Measurements from ENCODE around the gene KCTD2.
"Not testable (repeated sequence)": the region's sequence is repeated elsewhere in the genome, so short reads cannot be mapped to it uniquely, and the experiment has no call there.

The KCTD2 gene

DNA sequence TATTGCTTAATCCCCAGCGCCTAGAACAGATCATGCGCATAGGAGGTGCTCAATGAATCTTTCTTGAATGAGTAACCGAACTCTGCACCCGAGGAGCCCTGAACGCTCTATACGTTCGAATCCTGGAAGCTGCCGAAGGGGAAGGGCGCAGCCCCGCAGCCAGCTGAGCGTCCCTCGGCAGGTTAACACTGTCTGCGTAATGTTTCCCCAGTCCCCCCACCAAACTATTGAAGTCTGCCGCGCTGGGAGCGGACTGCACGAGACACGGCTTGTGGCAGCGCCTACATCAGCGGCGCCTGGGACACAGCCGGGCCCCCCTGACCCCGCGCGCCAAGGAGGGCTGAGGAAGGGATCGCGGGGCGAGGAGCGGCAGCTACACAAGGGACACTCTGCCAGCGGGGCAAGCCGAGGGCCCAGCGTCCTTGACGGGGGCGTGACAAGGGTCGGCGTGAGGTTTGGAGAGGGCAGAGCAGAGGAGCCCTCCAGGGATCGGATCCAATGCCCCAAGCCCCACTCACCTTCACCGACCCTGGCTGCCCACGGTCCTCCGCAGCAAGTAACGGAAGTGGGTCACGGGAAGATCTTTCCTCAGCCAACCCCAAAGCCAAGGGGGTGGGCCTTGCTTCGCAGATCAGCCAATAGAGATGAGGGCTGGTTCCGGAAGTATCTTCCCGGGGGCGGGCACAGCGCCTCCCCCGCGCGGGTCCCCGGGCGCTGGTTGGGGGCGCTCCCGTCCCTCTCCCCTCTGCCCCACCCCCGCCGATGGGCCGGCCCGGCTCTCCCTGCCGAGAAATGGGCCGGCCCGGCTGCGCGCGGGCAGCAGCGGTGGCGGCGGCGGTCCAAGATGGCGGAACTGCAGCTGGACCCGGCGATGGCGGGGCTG lies at the start of gene KCTD2, which contains the start of gene ATP5PD:
Gene KCTD2, plus strand, starts transcription at position 819 of the 883 bp plus-strand sequence. Its CDS starts 26 bp downstream, at position 845.
Gene ATP5PD, minus strand, starts transcription at position 563 of the 883 bp plus-strand sequence. CDS start 4,319 bp downstream, outside the sequence.
- DNase-seq (ENCODE audit: low spot score): peak; percentile 97

DNA sequence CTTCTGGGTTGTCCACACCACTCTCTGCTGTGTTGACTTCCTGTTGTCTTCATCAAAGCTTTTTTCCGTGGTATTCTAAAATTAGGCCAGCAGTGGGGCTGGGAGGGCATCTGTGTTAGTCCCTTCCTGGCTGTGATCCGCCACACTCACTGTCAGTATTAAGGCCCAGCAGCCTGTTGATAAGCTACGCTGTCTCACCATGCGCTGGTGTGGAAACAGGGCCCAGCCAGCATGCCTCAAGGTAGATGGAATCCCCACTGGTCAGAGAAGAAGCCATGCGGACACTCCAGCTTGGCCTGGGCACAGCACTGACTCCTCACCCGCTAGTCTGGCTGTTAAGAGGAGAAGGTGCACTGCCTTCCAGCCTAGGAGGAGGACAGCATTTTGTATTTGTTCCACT lies 48.2 kb upstream of the KCTD2 start:
- no peak for DNase-seq (ENCODE audit: low spot score)

GRCh38 chr17:74999523-74999922 lies 47.5 kb upstream of the KCTD2 start:
- DNase-seq (ENCODE audit: low spot score): no peak

DNA sequence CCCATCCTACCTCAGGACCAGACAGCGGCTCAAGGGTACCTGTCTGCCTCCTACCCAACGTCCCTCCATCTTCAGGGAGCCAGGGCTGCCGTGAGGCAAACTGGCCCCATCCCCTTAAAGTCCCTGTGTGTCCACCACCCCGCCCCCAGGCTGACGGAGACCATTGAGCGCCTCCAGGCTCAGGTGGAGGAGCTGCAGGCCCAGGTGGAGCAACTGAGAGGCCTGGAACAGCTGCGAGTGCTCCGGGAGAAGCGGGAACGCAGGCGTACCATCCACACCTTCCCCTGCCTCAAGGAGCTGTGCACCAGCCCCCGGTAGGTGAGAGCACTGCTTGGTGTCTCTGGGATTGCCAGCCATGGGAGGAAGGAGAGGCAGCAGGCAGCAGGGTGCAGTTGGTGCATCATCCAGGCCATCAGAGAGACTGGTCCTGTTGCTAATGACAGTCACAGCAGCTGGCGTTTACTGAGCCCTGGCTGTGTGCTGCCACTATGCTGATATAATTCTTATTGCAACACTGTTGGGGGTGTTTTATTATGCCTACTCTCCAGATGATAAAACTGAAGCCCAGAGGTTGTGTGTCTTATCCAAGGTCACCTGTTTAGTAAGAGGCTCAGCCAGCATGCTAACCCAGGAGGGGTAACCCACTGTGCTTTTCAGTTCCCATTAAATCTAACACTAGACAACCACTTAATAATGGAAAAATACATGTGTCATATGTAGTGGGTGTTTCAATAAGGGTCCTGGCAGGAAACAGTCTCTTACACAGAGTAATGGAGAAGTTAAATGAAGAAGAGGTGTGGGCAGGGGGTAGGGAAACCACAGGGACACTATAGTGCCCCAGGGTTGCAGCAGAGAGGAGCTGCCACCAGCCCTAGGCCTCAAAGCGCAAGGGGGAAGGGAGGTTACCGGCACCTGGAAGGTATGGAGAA lies 44.8 kb upstream of the KCTD2 start:
- no peak for DNase-seq (ENCODE audit: low spot score)

GRCh38 chr17:75003070-75003956 lies 43.7 kb upstream of the KCTD2 start:
- peak; percentile 39 for DNase-seq (ENCODE audit: low spot score)

- DNase-seq (ENCODE audit: low spot score): no peak
These were observed 43.1 kb upstream of the KCTD2 start for GRCh38 chr17:75003957-75004355.

GRCh38 chr17:75004371-75004770 lies 42.7 kb upstream of the KCTD2 start:
- DNase-seq (ENCODE audit: low spot score): no peak

GRCh38 chr17:75005291-75005690 lies 41.7 kb upstream of the KCTD2 start:
- no peak for DNase-seq (ENCODE audit: low spot score)

DNA sequence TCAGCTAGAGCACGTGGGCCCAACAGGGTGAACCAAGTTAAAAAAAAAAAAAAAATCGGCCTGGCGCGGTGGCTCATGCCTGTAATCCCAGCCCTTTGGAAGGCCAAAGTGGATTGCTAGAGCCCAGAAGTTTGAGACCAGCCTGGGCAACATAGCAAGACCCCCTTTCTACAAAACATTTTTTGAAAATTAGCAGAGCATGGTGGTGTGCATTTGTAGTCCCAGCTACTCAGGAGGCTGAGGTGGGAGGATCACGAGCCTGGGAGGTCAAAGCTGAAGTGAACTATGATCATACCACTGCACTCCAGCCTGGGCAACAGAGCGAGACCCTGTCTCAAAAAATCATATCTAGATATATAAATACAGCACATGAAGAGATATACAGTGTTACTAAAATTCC lies 40.9 kb upstream of the KCTD2 start:
- DNase-seq (ENCODE audit: low spot score): not testable (repeated sequence)

DNA sequence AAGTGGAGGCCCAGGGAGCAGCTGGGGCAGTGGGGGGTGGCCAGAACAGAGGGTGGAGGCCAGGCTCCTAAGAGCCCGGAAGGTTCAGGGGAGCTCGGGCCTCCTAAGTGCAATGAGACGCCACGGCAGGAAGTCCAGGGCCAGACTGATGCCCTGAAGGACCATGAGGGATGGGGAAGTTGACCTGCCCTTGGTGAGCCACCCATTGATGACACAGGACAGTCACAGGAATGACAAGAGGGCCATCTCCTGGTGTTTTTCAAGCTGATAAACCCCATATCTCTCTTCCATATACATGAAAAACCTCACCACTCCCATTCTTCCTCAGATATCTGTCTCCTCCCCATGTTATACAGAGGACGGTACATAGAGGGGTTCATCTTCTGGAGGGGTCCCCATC lies 40.4 kb upstream of the KCTD2 start:
- no peak for DNase-seq (ENCODE audit: low spot score)

DNA sequence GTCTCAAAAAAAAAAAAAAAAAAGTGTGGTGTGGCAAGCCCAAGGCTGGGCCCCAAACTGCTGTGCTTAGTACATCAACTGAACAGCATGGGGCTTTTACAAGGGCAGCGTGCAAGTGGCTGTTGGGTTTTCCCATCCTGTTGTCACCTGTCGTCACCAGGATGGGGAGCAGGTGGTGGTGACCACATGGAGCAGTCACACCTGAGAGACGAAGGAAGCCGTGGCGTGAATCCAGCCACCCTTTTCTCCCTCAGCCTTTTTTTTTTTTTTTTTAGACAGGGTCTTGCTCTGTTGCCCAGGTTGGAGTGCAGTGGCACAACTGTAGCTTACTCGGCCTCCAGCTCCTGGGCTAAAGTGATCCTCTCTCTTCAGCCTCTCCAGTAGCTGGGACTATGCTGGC lies 38.7 kb upstream of the KCTD2 start:
- no peak for DNase-seq (ENCODE audit: low spot score)

- no peak for DNase-seq (ENCODE audit: low spot score)
These were observed 37.8 kb upstream of the KCTD2 start for GRCh38 chr17:75009139-75009724.

DNA sequence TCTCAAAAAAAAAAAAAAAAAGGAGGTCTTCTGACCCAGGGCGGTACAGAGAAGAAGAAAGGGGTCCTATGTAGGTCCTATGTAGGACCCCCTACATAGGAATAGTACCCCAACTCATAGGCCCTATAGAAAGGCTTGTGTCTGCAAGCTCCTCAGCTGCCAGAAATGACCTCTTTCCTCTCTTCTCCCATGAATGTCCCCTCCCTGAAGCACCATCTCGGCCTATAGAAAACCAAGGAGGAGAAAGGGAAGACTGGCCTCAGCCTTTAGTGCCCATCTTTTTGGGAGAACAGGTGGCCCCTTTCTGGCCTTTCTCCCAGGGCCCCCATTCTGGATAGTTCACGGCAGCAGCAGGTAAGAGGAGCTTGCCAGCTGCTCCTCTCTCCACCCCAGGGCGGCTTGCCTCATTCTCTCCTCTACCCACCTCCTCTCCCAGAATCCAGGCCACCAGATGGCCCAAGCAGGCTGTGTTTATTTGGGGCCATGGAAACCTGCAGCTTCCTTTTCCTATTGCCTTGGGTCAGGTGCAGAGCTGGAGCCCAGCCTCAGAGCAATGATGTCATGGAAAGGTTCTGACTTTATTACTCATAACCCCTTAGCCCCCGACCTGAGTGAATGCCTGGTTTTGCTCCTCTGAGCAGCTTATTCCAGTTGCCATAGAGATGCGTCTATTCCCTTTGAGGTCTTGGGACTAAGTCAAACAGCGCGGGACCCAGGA lies 36.2 kb upstream of the KCTD2 start:
- peak; percentile 32 for DNase-seq (ENCODE audit: low spot score)

- peak; percentile 39 for DNase-seq (ENCODE audit: low spot score)
These were observed 35.5 kb upstream of the KCTD2 start for GRCh38 chr17:75011401-75012095.

GRCh38 chr17:75012096-75012345 lies 35.0 kb upstream of the KCTD2 start:
- DNase-seq (ENCODE audit: low spot score): no peak

DNA sequence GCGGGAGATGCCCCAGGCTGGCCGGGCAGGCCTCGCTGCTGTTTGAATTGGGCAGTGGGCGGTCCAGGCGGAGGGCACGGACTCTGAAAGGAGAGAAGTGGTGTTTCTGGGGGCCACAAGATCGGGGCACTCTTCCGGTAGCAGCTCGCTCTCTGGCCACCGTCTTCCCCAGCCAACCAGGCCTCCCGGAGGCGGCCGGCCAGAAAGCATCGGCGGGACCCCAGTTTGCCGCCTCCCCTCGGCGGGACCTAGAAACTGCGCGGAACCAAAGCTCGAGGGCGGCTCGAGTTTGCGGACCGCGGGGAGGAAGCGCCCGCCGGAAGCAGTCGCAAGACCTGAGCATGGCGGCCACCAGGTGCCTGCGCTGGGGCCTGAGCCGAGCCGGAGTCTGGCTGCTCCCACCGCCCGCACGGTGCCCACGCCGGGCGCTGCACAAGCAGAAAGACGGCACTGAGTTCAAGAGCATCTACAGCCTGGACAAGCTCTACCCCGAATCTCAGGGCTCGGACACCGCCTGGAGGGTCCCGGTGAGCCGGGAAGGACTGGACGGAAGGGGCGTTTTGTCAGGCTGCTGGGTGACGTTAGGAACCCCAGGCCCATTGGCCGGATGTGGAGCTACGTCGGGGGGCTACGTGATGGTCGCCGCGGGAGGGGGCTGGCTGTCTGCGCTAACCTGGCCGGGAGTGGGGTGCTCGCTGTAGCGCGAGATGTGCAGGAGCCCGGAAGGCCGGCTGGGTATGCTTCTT lies 34.5 kb upstream of the KCTD2 start, which contains the start of gene MRPL58:
Gene MRPL58, plus strand, starts transcription at position 325 of the 746 bp plus-strand sequence. Its CDS starts 17 bp downstream, at position 342.
- DNase-seq (ENCODE audit: low spot score): peak; percentile 94

DNA sequence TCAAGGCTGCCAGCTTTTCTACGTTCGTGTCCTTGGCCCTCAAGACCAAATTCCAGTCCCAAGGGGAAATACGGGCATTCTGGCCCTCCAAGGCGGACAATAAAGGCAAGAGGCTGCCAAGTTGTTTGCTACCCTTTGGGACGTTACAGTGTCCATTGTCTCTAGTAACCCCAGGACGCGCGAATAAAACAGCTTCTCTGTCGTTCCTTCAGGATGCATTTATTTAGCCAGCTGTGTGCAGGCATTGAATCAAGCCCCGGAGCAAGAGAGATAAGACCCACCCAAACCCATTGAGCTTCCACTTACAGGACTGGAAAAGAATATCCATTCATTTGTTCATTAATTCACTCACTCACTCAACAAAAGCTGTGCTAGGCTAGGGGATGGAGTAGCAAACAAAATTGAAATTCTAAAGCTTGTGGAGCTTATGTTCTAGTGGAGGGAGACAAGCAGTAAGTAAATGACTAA lies 33.9 kb upstream of the KCTD2 start:
- DNase-seq (ENCODE audit: low spot score): no peak

GRCh38 chr17:75019146-75019545 lies 27.9 kb upstream of the KCTD2 start:
- DNase-seq (ENCODE audit: low spot score): no peak

- no peak for DNase-seq (ENCODE audit: low spot score)
These were observed 27.3 kb upstream of the KCTD2 start for GRCh38 chr17:75019710-75020109.

Measured in iPS-NIHi11 (cell line).